Tibial artery (tissue), 4 donors: Measurements from ENCODE around the gene IGHMBP2.
A peak's percentile ranks its signal among the peaks of the same experiment; 100 is the strongest.

Experiments used
- DNase-seq, 2 donors: peaks; one replicate each; pipeline ENCODE4 v3.0.0-alpha.2; 2019
- H3K27ac ChIP-seq, 2 donors: fragments of 200-600 bp; sonication (generic) in 1 of 2; 1 replicate in 1 of 2; 2 replicates in 1 of 2; pipeline ENCODE4 v1.5.1; 2018 to 2019; ENCODE audit warnings: mild to moderate bottlenecking in 1 of 2
- H3K27me3 ChIP-seq, 2 donors: fragments of 200-600 bp; sonication (generic) in 1 of 2; one replicate each; pipeline versions ENCODE4 v1.5.1 to v1.6.0; 2016 to 2019
- H3K36me3 ChIP-seq, 3 donors: fragments of 200-600 bp; sonication (generic) in 2 of 3; one replicate each; pipeline ENCODE4 v1.5.1; 2016 to 2019; ENCODE audit warnings: mild to moderate bottlenecking in 2 of 3
- H3K4me1 ChIP-seq, 4 donors: fragments of 200-600 bp; sonication (generic) in 2 of 4; 1 replicate in 3 of 4; 2 replicates in 1 of 4; pipeline ENCODE4 v1.5.1; 2016 to 2019
- H3K4me3 ChIP-seq, 2 donors: fragments of 200-600 bp; sonication (generic) in 1 of 2; 1 replicate in 1 of 2; 2 replicates in 1 of 2; pipeline ENCODE4 v1.5.1; 2018 to 2019; ENCODE audit warnings: mild to moderate bottlenecking in 2 of 2
- H3K9me3 ChIP-seq, 3 donors: fragments of 200-600 bp; sonication (generic) in 1 of 3; one replicate each; pipeline ENCODE4 v1.5.1; 2016 to 2019
- CTCF ChIP-seq, 2 experiments: fragments of 200-600 bp in 1 of 2; fragments of 450-650 bp in 1 of 2; IDR thresholded peaks; one replicate each; pipeline ENCODE4 v1.5.1; 2017 to 2019; ENCODE audit warnings: antibody characterized with exemption in 2 of 2, mild to moderate bottlenecking in 1 of 2, moderate library complexity in 1 of 2
- intact Hi-C: fragments of 100-400 bp; cut with DNase I; formaldehyde crosslinking; loops from one replicate; pipeline ENCODE4 v1.15.0; 2023; ENCODE audit warnings: low total_unique reads

The IGHMBP2 gene

GRCh38 chr11:68954836-68955606 lies 51.3 kb downstream of the IGHMBP2 start:
- Histone ChIP-seq H3K9me3 (no peaks in the 10 kb centered on the region), H3K4me1 (peaks cover 0 to 10% (median 2%) of the 10 kb centered on the region in 4 donors), H3K27ac (no peak overlapping the region), H3K36me3 (no peaks in the 10 kb centered on the region), H3K27me3 (no peaks in the 10 kb centered on the region), H3K4me3 (no peak overlapping the region)
- no peak for TF ChIP-seq CTCF (IDR thresholded peaks at IDR 0.05)
- peak; percentile 46 to 62 for DNase-seq
- intact Hi-C loops = no loop called here

- DNase-seq = peak in 1 of 2 donors; percentile 60
- H3K36me3 ChIP-seq = no peaks in the 10 kb centered on the region
- H3K4me1 ChIP-seq = peaks cover 0 to 8% (median 2%) of the 10 kb centered on the region in 4 donors
- no peak overlapping the region for H3K4me3 ChIP-seq
- no peak for TF ChIP-seq CTCF (IDR thresholded peaks at IDR 0.05)
- H3K27me3 ChIP-seq = no peaks in the 10 kb centered on the region
- intact Hi-C loops = no loop called here
- no peaks in the 10 kb centered on the region for H3K9me3 ChIP-seq
- H3K27ac ChIP-seq = no peak overlapping the region
Observed at GRCh38 chr11:68955607-68955958, 51.9 kb downstream of the IGHMBP2 start.

GRCh38 chr11:68956142-68956541 lies 52.5 kb downstream of the IGHMBP2 start:
- peaks cover 0 to 8% (median 2%) of the 10 kb centered on the region in 4 donors for H3K4me1 ChIP-seq
- no peaks in the 10 kb centered on the region for H3K36me3 ChIP-seq
- H3K27me3 ChIP-seq = no peaks in the 10 kb centered on the region
- peak in 1 of 2 experiments; percentile 17 for TF ChIP-seq CTCF (IDR thresholded peaks at IDR 0.05)
- H3K27ac ChIP-seq = no peak overlapping the region
- H3K4me3 ChIP-seq = no peak overlapping the region
- no peaks in the 10 kb centered on the region for H3K9me3 ChIP-seq
- DNase-seq = peak in 1 of 2 donors; percentile 62
- intact Hi-C loops = no loop called here

GRCh38 chr11:68956547-68957254 lies 53.0 kb downstream of the IGHMBP2 start:
- no peak for DNase-seq
- no peak for TF ChIP-seq CTCF (IDR thresholded peaks at IDR 0.05)
- Histone ChIP-seq H3K27ac (no peak overlapping the region), H3K36me3 (no peaks in the 10 kb centered on the region), H3K4me1 (peaks cover 0 to 8% (median 2%) of the 10 kb centered on the region in 4 donors), H3K4me3 (no peak overlapping the region), H3K27me3 (no peaks in the 10 kb centered on the region), H3K9me3 (no peaks in the 10 kb centered on the region)
- intact Hi-C loops = no loop called here

- DNase-seq = no peak
- H3K27me3 ChIP-seq = no peaks in the 10 kb centered on the region
- peaks cover 0 to 8% (median 2%) of the 10 kb centered on the region in 4 donors for H3K4me1 ChIP-seq
- H3K36me3 ChIP-seq = no peaks in the 10 kb centered on the region
- intact Hi-C loops = no loop called here
- no peak overlapping the region for H3K4me3 ChIP-seq
- TF ChIP-seq CTCF (IDR thresholded peaks at IDR 0.05) = no peak
- no peak overlapping the region for H3K27ac ChIP-seq
- no peaks in the 10 kb centered on the region for H3K9me3 ChIP-seq
Observed at GRCh38 chr11:68958211-68958610, 54.5 kb downstream of the IGHMBP2 start.
